ENCODE measurements around the gene CD9. TPM values are rescaled to one million over a fixed set of nuclear protein-coding genes. Genes with fewer than 3 reads are reported as not detected.
A peak's percentile ranks its signal among the peaks of the same experiment; 100 is the strongest.

CD9 gene
- total and polyA plus RNA-seq, 12 donors = 14.9 to 461 (median 276) TPM

DNA sequence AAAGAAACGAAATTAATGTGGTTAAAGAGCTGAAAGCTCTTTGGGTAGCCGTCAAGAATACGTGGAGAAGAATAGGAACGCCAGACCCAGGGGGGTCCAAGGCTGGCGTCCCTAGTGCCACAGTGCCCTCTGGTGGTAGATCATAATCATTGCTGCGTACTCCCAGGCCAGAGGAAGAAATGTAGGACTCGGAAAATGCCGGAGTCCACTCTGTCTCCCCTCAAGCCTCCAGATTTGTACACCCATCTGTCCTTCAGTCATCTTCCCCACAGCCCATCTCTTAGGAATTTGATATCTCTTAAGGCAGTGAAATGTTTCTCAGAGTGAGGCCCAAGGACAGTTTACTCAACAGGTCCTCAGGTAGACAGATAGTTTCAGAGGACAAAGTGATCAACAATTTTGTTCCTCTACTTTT is 84.9 kb downstream of the CD9 start:
- Histone ChIP-seq H3K4me3 (no peak overlapping the region), H3K4me1 (replicated peaks in 1 of 2) (peaks cover 4 to 21% of the 10 kb centered on the region in 2 donors), H3K27ac (peak overlapping the region in 1 of 5 donors; percentile 58), H3K9me3 (replicated peaks in 1 of 3) (no peaks in the 10 kb centered on the region), H3K27me3 (no peaks in the 10 kb centered on the region), H3K36me3 (replicated peaks in 1 of 2) (no peaks in the 10 kb centered on the region)
- TF ChIP-seq, protein P1, sequence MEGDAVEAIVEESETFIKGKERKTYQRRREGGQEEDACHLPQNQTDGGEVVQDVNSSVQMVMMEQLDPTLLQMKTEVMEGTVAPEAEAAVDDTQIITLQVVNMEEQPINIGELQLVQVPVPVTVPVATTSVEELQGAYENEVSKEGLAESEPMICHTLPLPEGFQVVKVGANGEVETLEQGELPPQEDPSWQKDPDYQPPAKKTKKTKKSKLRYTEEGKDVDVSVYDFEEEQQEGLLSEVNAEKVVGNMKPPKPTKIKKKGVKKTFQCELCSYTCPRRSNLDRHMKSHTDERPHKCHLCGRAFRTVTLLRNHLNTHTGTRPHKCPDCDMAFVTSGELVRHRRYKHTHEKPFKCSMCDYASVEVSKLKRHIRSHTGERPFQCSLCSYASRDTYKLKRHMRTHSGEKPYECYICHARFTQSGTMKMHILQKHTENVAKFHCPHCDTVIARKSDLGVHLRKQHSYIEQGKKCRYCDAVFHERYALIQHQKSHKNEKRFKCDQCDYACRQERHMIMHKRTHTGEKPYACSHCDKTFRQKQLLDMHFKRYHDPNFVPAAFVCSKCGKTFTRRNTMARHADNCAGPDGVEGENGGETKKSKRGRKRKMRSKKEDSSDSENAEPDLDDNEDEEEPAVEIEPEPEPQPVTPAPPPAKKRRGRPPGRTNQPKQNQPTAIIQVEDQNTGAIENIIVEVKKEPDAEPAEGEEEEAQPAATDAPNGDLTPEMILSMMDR (IDR thresholded peaks at IDR 0.05) = peak; percentile 86 to 97 (median 94)
- no peak for TF ChIP-seq POLR2A (IDR thresholded peaks at IDR 0.05)
- intact Hi-C loops (cut with DNase I) = loop anchor here in 1 of 2 donors (2.0 kb wide), 1 partner anchor 90 kb away; no protein-coding TSS in a partner anchor
- 0 to 6% (median 3%) methylated on average over 8 of the region's 8 CpGs for WGBS, 4 donors
- DNase-seq = peak; percentile 56 to 84 (median 69)

DNA sequence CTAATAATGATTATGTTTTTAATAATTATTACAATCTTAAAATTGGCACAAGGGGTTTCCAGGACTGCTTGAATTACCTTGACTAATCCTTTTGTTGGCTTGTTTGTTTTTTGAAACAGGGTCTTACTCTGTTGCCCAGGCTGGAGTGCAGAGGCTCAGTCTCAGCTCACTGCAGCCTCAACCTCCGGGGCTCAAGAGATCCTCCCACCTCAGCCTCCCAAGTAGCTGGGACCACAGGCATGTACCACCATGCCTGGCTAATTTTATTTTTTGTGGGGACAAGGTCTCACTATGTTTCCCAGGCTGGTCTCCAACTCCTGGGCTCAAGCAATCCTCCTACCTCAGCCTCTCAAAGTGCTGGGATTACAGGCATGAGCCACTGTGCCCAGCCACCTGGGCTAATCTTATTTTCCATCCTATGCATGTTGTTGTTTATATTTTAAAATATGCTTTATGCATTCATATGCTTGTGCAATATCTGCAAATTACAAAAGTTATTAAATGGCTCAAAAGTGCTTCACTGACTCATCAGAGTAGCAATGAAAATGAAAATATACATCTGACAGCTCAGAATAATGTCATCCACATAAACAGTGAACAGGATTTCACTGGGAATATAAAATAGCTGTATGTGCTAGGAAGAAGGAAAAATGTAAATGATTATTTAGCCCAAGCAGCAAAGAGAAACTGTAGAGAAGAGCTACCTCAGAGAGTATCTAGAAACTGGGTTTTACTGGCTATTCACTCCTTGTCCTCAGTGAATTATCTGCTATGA is 85.5 kb downstream of the CD9 start:
- no peaks in the 10 kb centered on the region for H3K9me3 ChIP-seq (replicated peaks in 1 of 3)
- no peaks in the 10 kb centered on the region for H3K36me3 ChIP-seq (replicated peaks in 1 of 2)
- peak overlapping the region; percentile 4 to 65 (median 32) for H3K27ac ChIP-seq
- TF ChIP-seq, protein P1 (IDR thresholded peaks at IDR 0.05) = no peak
- no peak for TF ChIP-seq POLR2A (IDR thresholded peaks at IDR 0.05)
- no peaks in the 10 kb centered on the region for H3K27me3 ChIP-seq
- H3K4me3 ChIP-seq = no peak overlapping the region
- WGBS, 4 donors = 9 to 80% (median 40%) methylated on average over 1 of the region's 1 CpG
- peaks cover 4 to 16% of the 10 kb centered on the region in 2 donors for H3K4me1 ChIP-seq (replicated peaks in 1 of 2)
- DNase-seq = no peak
- intact Hi-C loops (cut with DNase I) = loop anchor here in 1 of 2 donors (2.0 kb wide), 1 partner anchor 91 kb away; no protein-coding TSS in a partner anchor

Small RNAs within 50 kb of the gene (small RNA-seq; reads per million reads assigned to genes)
- 0 reads per million in 2 donors for gene ATP5MFP5
- gene RF00019 = 0 reads per million in 2 donors

Other genes starting within 250 kb of the CD9 start
- 10 to 100 TPM in 8 of 9 donors, 1 to 10 TPM in 1; 2.0 to 60.1 (median 44.6) TPM for gene VWF, start 75.7 kb upstream of the CD9 start, total RNA-seq
- 10 to 100 TPM in 2 of 3 donors, 1 to 10 TPM in 1; 7.8 to 38.4 (median 10.5) TPM for gene VWF, start 75.7 kb upstream of the CD9 start, polyA plus RNA-seq
- 1 to 10 TPM in 2 of 9 donors, under 1 TPM in 6, not detected in 1; 0.06 to 1.9 (median 0.43) TPM for gene PLEKHG6, start 110.3 kb downstream of the CD9 start, total RNA-seq
- gene PLEKHG6, start 110.3 kb downstream of the CD9 start, polyA plus RNA-seq = 1 to 10 TPM in 1 of 3 donors, under 1 TPM in 1, not detected in 1; 0.32 to 5.8 TPM
- 100 to 1,000 TPM in 8 of 9 donors, 10 to 100 TPM in 1; 46.4 to 386 (median 261) TPM for gene TNFRSF1A, start 141.7 kb downstream of the CD9 start, total RNA-seq
- 100 to 1,000 TPM in 2 of 3 donors, 10 to 100 TPM in 1; 91.8 to 167 (median 160) TPM for gene TNFRSF1A, start 141.7 kb downstream of the CD9 start, polyA plus RNA-seq
- gene SCNN1A, start 175.2 kb downstream of the CD9 start, total RNA-seq = 10 to 100 TPM in 7 of 9 donors, 1 to 10 TPM in 1, under 1 TPM in 1; 0.11 to 38.0 (median 13.7) TPM
- 1 to 10 TPM; 4.3 to 5.3 (median 5.1) TPM for gene SCNN1A, start 175.2 kb downstream of the CD9 start, polyA plus RNA-seq
- gene LTBR, start 183.8 kb downstream of the CD9 start, total RNA-seq = 100 to 1,000 TPM in 8 of 9 donors, 10 to 100 TPM in 1; 34.6 to 295 (median 158) TPM
- 100 to 1,000 TPM in 2 of 3 donors, 10 to 100 TPM in 1; 71.0 to 165 (median 119) TPM for gene LTBR, start 183.8 kb downstream of the CD9 start, polyA plus RNA-seq
- gene CD27, start 244.6 kb downstream of the CD9 start, total RNA-seq = 1 to 10 TPM in 2 of 9 donors, under 1 TPM in 6, not detected in 1; 0.11 to 8.9 (median 0.54) TPM
- 1 to 10 TPM in 2 of 3 donors, under 1 TPM in 1; 0.77 to 2.1 (median 1.1) TPM for gene CD27, start 244.6 kb downstream of the CD9 start, polyA plus RNA-seq